Panc1 (cell line): ENCODE data around the gene IGFL1.

Experiments
- POLR2AphosphoS5 ChIP-seq: IDR thresholded peaks from 2 replicates; pipeline ENCODE4 v1.6.1; 2012; ENCODE audit warnings: mild to moderate bottlenecking, low read depth, low read length, moderate library complexity
- TCF7L2 ChIP-seq: IDR thresholded peaks from 2 replicates; pipeline ENCODE4 v1.6.1; 2011; ENCODE audit warnings: mild to moderate bottlenecking, low read depth, low read length, inconsistent platforms
- TF ChIP-seq, protein P1 (sequence below): fragments of 450-650 bp; IDR thresholded peaks from 2 replicates; pipeline ENCODE4 v1.5.1; 2017; ENCODE audit warnings: mild to moderate bottlenecking

DNA sequence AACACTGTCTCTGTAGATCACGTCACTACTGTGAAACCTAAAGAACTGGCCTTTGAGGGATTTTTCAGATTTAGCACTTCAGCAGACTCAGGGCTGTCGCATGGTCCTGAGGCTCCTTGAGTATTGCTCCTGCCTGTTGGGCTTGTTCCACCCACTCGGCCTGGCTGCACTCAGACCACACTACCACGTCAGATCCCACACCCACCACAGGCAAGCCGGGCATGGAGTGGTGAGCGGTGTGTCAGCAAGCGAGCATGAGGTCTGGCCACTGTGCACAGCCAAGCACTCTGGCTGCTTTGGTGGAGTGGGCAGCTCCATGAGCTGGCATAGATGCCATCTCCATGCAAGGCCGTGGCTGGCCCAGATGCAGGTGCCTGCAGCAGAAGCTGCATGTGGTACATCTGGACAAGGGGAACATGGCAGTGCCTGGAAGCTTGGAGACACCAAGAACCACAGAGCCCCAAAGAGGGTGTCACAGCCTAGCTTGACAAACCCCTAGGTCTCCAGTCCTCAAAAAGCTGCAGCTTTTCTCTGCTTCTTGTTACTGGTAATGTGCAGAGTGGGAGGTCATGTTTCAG, 9.4 kb upstream of the IGFL1 start:
- no peak for TF ChIP-seq POLR2AphosphoS5
- TF ChIP-seq, protein P1, sequence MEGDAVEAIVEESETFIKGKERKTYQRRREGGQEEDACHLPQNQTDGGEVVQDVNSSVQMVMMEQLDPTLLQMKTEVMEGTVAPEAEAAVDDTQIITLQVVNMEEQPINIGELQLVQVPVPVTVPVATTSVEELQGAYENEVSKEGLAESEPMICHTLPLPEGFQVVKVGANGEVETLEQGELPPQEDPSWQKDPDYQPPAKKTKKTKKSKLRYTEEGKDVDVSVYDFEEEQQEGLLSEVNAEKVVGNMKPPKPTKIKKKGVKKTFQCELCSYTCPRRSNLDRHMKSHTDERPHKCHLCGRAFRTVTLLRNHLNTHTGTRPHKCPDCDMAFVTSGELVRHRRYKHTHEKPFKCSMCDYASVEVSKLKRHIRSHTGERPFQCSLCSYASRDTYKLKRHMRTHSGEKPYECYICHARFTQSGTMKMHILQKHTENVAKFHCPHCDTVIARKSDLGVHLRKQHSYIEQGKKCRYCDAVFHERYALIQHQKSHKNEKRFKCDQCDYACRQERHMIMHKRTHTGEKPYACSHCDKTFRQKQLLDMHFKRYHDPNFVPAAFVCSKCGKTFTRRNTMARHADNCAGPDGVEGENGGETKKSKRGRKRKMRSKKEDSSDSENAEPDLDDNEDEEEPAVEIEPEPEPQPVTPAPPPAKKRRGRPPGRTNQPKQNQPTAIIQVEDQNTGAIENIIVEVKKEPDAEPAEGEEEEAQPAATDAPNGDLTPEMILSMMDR = no peak
- no peak for TF ChIP-seq TCF7L2
